Measurements from ENCODE around the gene GMDS.

GMDS gene

GRCh38 chr6:1604158-1605003 is 641.0 kb downstream of the GMDS start:
- DNase-seq (ENCODE audit: low read depth) = peak; percentile 66
- H3K4me3 ChIP-seq (ENCODE audit: low read depth, low read length) = peak overlapping the region; percentile 20; the same call in 1 of the 2 replicates
- TF ChIP-seq, protein P1, sequence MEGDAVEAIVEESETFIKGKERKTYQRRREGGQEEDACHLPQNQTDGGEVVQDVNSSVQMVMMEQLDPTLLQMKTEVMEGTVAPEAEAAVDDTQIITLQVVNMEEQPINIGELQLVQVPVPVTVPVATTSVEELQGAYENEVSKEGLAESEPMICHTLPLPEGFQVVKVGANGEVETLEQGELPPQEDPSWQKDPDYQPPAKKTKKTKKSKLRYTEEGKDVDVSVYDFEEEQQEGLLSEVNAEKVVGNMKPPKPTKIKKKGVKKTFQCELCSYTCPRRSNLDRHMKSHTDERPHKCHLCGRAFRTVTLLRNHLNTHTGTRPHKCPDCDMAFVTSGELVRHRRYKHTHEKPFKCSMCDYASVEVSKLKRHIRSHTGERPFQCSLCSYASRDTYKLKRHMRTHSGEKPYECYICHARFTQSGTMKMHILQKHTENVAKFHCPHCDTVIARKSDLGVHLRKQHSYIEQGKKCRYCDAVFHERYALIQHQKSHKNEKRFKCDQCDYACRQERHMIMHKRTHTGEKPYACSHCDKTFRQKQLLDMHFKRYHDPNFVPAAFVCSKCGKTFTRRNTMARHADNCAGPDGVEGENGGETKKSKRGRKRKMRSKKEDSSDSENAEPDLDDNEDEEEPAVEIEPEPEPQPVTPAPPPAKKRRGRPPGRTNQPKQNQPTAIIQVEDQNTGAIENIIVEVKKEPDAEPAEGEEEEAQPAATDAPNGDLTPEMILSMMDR (IDR thresholded peaks at IDR 0.05; ENCODE audit: insufficient read depth, low read depth, low read length, missing control alignments) = peak; percentile 90

GRCh38 chr6:1603708-1604107 is 641.7 kb downstream of the GMDS start:
- DNase-seq (ENCODE audit: low read depth) = no peak
- TF ChIP-seq, protein P1 (IDR thresholded peaks at IDR 0.05; ENCODE audit: insufficient read depth, low read depth, low read length, missing control alignments) = no peak
- H3K4me3 ChIP-seq (ENCODE audit: low read depth, low read length) = no peak overlapping the region

GRCh38 chr6:1602049-1602713 is 643.2 kb downstream of the GMDS start:
- no peak overlapping the region for H3K4me3 ChIP-seq (ENCODE audit: low read depth, low read length)
- no peak for DNase-seq (ENCODE audit: low read depth)
- TF ChIP-seq, protein P1 (IDR thresholded peaks at IDR 0.05; ENCODE audit: insufficient read depth, low read depth, low read length, missing control alignments) = no peak

DNA sequence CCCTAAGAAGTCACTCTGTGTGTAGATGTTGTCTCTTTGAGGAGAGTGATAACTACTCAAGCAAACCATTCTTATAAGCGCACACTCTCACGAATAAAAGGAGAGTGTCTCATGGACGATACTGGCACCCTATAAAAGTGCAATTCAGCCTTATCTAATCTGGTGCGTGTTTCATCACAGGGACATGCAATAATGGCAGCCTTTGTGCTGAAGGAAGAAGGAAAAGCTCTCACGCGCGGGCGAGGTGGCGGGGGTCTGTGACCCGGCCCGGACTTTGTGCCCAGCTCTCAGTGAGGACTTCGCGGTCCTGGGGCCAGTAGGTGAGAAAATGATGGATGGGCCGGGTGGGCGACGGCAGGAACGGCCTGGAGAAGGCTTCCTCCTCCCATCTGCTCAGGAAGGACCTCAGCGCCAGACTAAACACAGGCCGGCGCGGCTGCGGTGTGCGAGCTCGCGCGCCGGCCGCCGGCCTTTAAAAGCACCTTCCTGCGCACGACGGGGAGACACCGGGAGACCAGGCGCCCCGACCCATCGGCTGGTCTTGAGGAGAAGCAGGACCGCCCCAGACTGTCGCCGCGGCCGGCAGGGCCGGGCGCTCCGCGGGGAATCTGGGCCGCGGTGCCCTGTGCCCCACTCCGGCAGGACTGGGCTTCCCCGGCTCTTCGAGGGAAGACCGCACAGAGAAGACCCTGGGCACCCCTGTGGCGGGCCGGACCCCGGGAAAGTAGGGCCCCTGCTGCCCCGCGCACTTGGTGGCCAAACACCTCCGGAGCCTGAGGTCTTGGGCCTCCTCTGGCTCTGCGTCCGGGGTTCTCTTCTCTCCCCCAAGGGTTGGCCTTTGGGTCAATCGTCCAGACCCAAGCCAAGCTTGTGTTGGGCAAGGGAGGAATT is 644.0 kb downstream of the GMDS start:
- H3K4me3 ChIP-seq (ENCODE audit: low read depth, low read length) = no peak overlapping the region
- DNase-seq (ENCODE audit: low read depth) = no peak
- TF ChIP-seq, protein P1 (IDR thresholded peaks at IDR 0.05; ENCODE audit: insufficient read depth, low read depth, low read length, missing control alignments) = no peak

GRCh38 chr6:1600764-1601157 is 644.6 kb downstream of the GMDS start:
- TF ChIP-seq, protein P1 (IDR thresholded peaks at IDR 0.05; ENCODE audit: insufficient read depth, low read depth, low read length, missing control alignments) = no peak
- DNase-seq (ENCODE audit: low read depth) = no peak
- H3K4me3 ChIP-seq (ENCODE audit: low read depth, low read length) = no peak overlapping the region

DNA sequence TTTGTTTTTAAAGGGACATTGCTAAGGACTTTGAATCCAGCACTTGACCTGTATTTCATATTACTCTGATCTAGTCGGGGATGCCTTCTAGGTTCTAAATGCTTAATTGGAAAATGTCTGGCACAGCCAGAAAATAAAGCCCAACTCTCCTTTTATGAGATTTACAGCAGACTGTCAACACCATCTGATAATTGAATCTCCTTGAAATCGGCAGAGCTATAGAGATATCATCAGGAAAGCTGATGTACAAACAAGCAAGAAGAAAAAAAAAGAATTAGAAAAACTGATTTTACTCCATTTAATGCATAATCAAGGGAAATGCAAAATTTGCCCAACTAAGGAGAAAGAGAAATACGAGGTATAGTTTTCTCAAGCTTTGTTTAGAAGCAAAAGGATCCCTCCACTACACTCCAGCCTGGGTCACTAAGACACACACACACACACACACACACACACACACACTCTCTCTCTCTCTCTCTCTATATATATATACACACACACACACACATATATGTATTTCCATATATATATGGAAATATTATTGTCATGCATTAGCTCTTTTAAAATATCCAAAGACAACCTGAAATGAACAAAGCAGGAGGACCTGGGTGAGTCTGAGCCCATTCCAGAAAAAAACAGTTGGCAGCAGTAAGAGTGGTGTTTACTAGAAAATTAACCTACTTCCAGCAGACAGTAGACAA is 645.2 kb downstream of the GMDS start:
- H3K4me3 ChIP-seq (ENCODE audit: low read depth, low read length) = no peak overlapping the region
- TF ChIP-seq, protein P1 (IDR thresholded peaks at IDR 0.05; ENCODE audit: insufficient read depth, low read depth, low read length, missing control alignments) = no peak
- no peak for DNase-seq (ENCODE audit: low read depth)
